ENCODE data around the gene PXYLP1. TPM values are rescaled to one million over a fixed set of nuclear protein-coding genes. Genes with fewer than 3 reads are reported as not detected.

Gene PXYLP1
- 10 to 100 TPM in 1 of 2 donors, 1 to 10 TPM in 1; 8.9 to 13.1 TPM for total RNA-seq

DNA sequence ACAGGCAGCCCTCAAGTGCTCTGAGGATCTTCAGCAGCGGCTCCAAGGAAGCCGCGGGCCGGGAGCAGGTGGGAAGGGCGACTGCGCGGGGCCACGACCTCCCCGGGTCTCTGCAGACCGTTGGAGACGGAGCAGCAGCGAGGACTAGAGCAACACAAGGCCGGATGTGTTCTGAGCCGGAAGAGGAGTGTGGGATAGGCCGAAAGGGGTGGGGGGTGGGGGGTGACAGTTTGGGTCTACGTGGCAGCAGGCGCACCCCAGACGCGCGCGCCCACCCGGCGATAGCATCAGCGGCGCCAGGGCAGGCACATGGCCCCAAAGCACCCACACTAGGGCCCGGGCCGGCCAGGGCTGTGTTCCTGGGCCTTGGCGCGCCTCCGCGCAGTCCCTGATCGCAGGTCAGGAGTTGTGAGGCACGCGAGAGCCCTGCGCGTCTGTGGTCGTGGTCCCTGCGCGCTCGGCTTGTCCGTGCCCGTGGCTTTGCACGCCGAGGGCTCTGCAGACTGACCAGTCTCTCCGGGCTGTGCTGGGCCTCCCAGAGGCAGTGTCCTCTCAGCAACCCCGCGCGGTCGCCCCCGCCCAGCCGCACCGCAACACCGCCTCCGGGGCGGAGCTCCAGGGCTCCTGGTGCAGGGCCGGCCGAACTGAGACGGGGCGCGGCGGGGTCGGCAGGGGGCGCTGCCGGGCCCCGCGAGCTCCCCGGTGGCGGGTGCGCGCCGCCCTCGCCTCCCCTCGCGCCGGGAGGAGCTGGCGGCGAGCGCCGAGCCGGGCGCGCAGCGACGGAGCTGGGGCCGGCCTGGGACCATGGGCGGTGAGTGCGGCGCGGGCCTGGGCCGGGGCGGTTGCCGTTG, at the start of gene PXYLP1:
Gene PXYLP1 (plus strand): TSS at position 725 of the 851 bp plus-strand sequence. CDS start 28,351 bp downstream, outside the sequence.
- peak within 1 kb of the TSS; percentile 88 for H3K27ac ChIP-seq
- H3K36me3 ChIP-seq, result no peaks in the 10 kb centered on the region
- TF ChIP-seq, protein P1, sequence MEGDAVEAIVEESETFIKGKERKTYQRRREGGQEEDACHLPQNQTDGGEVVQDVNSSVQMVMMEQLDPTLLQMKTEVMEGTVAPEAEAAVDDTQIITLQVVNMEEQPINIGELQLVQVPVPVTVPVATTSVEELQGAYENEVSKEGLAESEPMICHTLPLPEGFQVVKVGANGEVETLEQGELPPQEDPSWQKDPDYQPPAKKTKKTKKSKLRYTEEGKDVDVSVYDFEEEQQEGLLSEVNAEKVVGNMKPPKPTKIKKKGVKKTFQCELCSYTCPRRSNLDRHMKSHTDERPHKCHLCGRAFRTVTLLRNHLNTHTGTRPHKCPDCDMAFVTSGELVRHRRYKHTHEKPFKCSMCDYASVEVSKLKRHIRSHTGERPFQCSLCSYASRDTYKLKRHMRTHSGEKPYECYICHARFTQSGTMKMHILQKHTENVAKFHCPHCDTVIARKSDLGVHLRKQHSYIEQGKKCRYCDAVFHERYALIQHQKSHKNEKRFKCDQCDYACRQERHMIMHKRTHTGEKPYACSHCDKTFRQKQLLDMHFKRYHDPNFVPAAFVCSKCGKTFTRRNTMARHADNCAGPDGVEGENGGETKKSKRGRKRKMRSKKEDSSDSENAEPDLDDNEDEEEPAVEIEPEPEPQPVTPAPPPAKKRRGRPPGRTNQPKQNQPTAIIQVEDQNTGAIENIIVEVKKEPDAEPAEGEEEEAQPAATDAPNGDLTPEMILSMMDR (IDR thresholded peaks at IDR 0.05), result peak; percentile 36
- DNase-seq, result peak; percentile 95
- peaks cover 4% of the 10 kb centered on the region for H3K4me1 ChIP-seq
- intact Hi-C loops (cut with DNase I), result loop anchor here (5.0 to 10.0 kb wide), 2 partner anchors 46 to 223 kb away; no protein-coding TSS in a partner anchor
- no peaks in the 10 kb centered on the region for H3K9me3 ChIP-seq
- H3K9ac ChIP-seq (ENCODE audit: low read depth in 2 of 2, low read length in 2 of 2), result peak within 1 kb of the TSS; percentile 76 to 91
- H3K4me3 ChIP-seq, result peak within 1 kb of the TSS; percentile 84
- H3K27me3 ChIP-seq, result no peaks in the 10 kb centered on the region

DNA sequence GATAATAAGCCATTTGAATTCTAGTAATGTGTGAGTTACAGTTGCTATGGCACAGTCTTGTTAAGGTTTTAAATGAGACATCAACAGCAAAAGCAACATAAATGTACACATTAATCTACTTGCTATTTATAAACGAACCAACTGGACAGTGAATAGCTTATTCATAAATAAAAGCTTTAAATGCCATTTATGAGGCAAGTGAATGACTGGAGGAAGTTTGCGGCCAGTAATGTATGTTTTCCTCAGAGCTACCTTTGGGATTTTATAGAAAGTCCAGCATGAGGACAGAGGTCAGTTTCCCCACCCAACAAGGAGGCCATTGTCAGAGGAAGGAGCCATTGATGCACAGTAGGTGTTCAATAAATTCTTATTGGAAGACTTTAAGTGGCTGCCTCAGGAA, 48.0 kb upstream of the PXYLP1 start:
- intact Hi-C loops (cut with DNase I), result no loop called here
- DNase-seq, result no peak
- Histone ChIP-seq H3K27ac (no peak overlapping the region), H3K9me3 (no peaks in the 10 kb centered on the region), H3K4me3 (no peak overlapping the region), H3K36me3 (no peaks in the 10 kb centered on the region), H3K4me1 (no peaks in the 10 kb centered on the region), H3K27me3 (no peaks in the 10 kb centered on the region), H3K9ac (ENCODE audit: low read depth in 2 of 2, low read length in 2 of 2) (no peak overlapping the region)
- TF ChIP-seq, protein P1 (IDR thresholded peaks at IDR 0.05), result no peak

DNA sequence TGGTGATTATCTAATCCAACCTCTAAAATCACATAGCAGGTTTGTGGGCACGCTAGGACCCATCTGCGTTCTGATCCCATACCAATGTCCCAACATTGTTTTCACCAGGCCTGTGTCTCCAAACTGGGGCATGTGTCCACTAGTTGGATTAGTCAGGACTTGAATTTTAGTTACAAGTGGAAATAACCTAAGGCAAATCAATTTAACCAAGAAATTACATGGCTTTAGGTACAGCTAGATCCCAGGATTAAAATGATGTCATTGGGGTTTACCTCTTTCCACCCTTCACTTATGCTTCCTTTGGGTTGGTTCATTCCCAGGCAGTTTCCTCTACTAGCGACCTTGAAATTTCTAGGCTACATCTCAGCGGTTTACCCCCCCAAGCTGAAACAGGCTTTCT, 47.2 kb upstream of the PXYLP1 start:
- H3K9me3 ChIP-seq, result no peaks in the 10 kb centered on the region
- H3K9ac ChIP-seq (ENCODE audit: low read depth in 2 of 2, low read length in 2 of 2), result no peak overlapping the region
- no peaks in the 10 kb centered on the region for H3K36me3 ChIP-seq
- H3K27ac ChIP-seq, result no peak overlapping the region
- intact Hi-C loops (cut with DNase I), result no loop called here
- H3K27me3 ChIP-seq, result no peaks in the 10 kb centered on the region
- no peaks in the 10 kb centered on the region for H3K4me1 ChIP-seq
- no peak overlapping the region for H3K4me3 ChIP-seq
- DNase-seq, result no peak
- TF ChIP-seq, protein P1 (IDR thresholded peaks at IDR 0.05), result no peak

- TF ChIP-seq, protein P1 (IDR thresholded peaks at IDR 0.05), result no peak
- intact Hi-C loops (cut with DNase I), result loop anchor here (5.0 kb wide), 2 partner anchors 179 to 294 kb away; no protein-coding TSS in a partner anchor
- Histone ChIP-seq H3K27ac (no peak overlapping the region), H3K4me3 (no peak overlapping the region), H3K9me3 (no peaks in the 10 kb centered on the region), H3K4me1 (no peaks in the 10 kb centered on the region), H3K27me3 (no peaks in the 10 kb centered on the region), H3K36me3 (no peaks in the 10 kb centered on the region), H3K9ac (ENCODE audit: low read depth in 2 of 2, low read length in 2 of 2) (no peak overlapping the region)
- DNase-seq, result no peak
Observed at GRCh38 chr3:141191097-141191749, 40.4 kb upstream of the PXYLP1 start.

- no peak overlapping the region for H3K9ac ChIP-seq (ENCODE audit: low read depth in 2 of 2, low read length in 2 of 2)
- H3K27ac ChIP-seq, result no peak overlapping the region
- no peaks in the 10 kb centered on the region for H3K27me3 ChIP-seq
- H3K4me1 ChIP-seq, result no peaks in the 10 kb centered on the region
- no peak overlapping the region for H3K4me3 ChIP-seq
- intact Hi-C loops (cut with DNase I), result loop anchor here (5.0 kb wide), 2 partner anchors 180 to 295 kb away; no protein-coding TSS in a partner anchor
- no peaks in the 10 kb centered on the region for H3K36me3 ChIP-seq
- DNase-seq, result peak; percentile 100
- H3K9me3 ChIP-seq, result no peaks in the 10 kb centered on the region
- TF ChIP-seq, protein P1 (IDR thresholded peaks at IDR 0.05), result peak; percentile 89
Observed at GRCh38 chr3:141192345-141192744, 39.3 kb upstream of the PXYLP1 start.

Data from colonic mucosa (tissue), 4 donors.